Activated T-helper 9 cell treated with anti-CD3 and anti-CD28 coated beads, Interleukin-2, amount 50 U/mL, for 16 hours (primary cell): Measurements from ENCODE around the gene RAP1GAP.

Source experiments
- DNase-seq: peaks from one replicate; pipeline ENCODE4 v3.0.0-alpha.2; 2020; ENCODE audit warnings: low read depth

The RAP1GAP gene

GRCh38 chr1:21669258-21670058, at the start of gene RAP1GAP:
RAP1GAP (minus strand) TSS chr1:21669357; CDS start chr1:21620032, 49,325 bp downstream.
- no peak for DNase-seq

- no peak for DNase-seq
These were observed 47.0 kb upstream of the RAP1GAP start for GRCh38 chr1:21716169-21716568.

DNA sequence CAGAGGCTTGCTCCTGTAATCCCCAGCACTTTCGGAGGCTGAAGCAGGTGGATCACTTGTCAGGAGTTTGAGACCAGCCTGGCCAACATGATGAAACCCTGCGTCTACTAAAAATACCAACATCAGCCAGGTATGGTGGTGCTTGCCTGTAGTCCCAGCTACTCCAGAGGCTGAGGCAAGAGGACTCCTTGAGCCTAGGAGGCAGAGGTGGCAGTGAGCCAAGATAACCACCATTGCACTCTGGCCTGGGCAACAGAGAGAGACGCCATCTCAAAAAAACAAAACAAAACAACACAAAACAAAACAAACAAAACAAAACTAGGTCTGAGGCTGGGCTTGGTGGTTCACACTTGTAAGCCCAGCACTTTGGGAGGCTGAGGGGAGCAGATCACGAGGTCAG, 38.7 kb upstream of the RAP1GAP start:
- no peak for DNase-seq

GRCh38 chr1:21707086-21707840, 38.1 kb upstream of the RAP1GAP start:
- no peak for DNase-seq

- no peak for DNase-seq
These were observed 37.1 kb upstream of the RAP1GAP start for GRCh38 chr1:21706151-21706835.

- DNase-seq = no peak
These were observed 36.3 kb upstream of the RAP1GAP start for GRCh38 chr1:21705303-21705980.

DNA sequence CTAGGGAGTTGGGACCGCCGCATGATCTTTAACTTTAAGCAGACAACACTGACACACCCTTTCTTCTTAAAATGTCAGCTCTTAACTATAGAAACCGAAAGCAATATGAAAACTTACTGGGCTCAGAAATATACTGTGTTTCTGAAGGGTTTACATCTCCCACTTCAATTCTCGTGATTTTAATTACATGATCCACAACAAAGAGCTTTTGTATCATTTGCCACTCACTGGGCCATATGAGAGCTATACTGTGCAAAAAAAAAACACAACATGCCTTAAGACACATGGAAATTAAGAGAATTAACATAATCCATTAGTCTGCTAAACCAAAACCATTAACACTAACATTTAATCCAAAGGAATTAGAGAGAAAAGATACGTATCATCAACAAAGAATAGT, 35.0 kb upstream of the RAP1GAP start:
- DNase-seq = no peak

DNA sequence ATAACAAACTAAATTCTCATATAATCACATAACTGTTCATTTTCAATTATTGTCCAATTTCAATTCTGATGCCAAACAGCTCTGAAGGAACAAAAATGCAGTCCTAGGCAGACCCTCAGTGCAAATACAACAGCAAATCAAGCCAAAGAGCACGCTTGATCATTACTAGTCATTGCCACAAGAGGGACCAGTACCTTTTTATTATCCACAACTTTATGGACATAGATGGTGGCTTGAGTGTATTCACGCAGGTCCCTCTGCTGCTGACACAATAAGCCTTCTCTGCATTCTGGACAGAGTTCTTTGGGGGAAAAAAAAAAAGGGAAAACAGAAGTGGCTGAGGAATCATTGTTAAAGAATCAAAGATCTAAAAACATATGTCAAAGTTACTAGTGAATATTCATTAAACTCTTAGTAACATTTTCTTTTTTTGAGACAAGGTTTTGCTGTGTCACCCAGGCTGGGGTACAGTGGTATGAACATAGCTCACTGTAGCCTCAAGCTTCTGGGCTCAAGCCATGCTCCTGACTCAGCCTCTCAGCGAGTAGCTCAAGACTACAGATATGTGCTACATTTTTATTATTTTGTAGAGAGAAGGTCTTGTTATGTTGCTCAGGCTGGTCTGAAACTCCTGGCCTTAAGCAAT, 34.3 kb upstream of the RAP1GAP start:
- no peak for DNase-seq

GRCh38 chr1:21702780-21703179, 33.6 kb upstream of the RAP1GAP start:
- no peak for DNase-seq

DNA sequence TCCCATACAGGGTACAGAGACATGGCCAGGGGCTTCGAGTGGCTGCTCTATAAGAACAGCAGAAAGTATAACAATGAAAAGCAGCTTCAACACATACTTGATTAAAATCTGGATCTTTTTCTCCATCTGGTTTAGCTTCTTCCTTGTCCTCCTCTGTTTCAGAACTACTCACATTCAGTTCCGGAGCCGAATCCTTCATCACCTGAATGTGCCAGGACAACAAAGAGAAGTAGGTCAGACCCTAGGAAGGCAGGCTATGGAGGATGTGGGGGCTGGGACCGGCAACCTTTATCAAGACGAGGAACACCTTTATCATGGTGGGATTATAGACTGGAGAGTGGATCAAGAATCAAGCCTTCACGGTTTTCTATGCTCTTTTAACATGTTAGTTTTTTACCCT, 32.2 kb upstream of the RAP1GAP start:
- no peak for DNase-seq

DNA sequence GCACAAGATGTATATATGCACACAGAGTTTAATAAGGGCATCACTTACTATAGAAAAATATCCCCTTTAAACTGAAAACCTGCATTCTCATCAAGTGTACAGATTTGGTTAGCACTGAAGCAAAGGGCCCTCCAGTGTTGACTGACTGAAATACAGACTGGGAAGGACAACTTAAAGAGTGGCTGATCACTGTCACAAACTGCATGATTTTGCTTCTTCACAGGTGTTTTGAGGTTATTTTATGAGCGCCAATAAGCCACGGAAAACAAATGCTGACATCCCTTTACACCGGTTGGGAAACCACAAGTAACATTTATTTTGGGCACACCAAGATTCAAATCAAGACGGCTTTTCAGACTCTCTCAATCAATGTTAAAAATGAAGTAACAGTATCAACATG, 30.9 kb upstream of the RAP1GAP start:
- DNase-seq = no peak

GRCh38 chr1:21696931-21697330, 27.8 kb upstream of the RAP1GAP start:
- no peak for DNase-seq

DNA sequence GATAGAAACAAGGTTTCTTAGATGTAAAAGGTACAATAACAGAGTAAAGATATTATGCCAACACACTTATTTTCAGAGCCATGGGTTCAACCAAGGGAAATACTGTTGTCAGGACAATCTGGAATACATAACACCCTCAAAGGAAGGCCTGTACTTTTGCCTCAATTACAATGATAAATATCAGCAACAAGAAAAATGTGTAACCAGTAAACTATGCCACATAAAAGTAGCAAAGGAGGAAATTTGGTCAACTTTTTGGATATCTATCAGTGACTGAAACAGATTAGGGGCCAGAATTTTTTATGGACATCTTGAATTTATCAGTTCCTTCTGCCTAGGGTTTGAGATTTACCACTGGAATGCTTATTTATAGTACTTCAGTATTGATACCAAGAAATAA, 24.6 kb upstream of the RAP1GAP start:
- DNase-seq = no peak

- DNase-seq = no peak
These were observed 22.6 kb upstream of the RAP1GAP start for GRCh38 chr1:21691739-21692138.

- DNase-seq = no peak
These were observed 20.7 kb upstream of the RAP1GAP start for GRCh38 chr1:21689661-21690372.

DNA sequence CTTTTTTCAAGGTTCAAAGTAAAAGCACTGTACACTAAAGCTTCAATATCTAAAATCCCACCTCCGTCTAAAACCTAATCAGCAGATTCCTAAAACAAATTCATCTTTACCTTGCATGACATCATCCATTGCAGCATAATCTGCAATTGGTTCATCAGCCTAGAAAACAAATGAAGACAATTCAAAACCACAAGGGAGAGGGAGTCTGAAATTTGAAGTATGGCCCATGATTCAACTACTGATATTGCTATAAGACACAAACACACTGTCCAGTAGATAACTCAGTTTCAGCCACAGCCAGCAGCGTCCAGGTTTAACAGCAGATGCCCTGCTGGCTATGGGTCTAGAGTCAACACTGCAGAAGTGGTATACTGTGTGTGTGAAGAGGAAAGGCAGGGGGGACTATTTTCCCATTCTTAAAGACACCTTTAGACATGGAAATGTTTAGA, 17.9 kb upstream of the RAP1GAP start:
- DNase-seq = no peak

- DNase-seq = no peak
These were observed 17.0 kb upstream of the RAP1GAP start for GRCh38 chr1:21685946-21686678.

GRCh38 chr1:21681426-21681825, 12.3 kb upstream of the RAP1GAP start:
- no peak for DNase-seq

- DNase-seq = no peak
These were observed 11.8 kb upstream of the RAP1GAP start for GRCh38 chr1:21680918-21681317.

DNA sequence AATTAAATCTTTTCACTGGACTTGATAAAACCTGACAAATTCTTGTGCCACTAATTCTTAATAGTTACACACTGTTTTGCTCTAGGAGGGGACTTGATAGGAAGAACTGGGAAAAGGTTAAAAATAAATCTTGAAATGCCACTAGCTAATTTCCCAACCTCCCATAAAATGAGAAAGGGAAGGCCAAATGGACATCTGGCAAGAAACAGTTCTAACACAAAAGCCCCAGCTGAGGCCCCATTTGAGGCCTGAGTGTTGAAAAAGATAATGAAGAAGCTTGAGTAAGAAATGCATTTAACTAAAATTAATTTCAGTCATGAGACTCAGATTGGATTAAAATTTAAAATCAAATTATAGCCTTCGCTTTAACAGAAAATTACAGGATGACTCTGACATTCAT, 11.2 kb upstream of the RAP1GAP start:
- DNase-seq = no peak
